Stimulated activated CD4-positive, alpha-beta T cell treated with anti-CD3 and anti-CD28 coated beads, Interleukin-4, amount 100 ng/mL, for 1 hour (primary cell): ENCODE data around the gene RFX3.
A peak's percentile ranks its signal among the peaks of the same experiment; 100 is the strongest.

Experiments used
- DNase-seq: peaks from one replicate; pipeline ENCODE4 v3.0.0-alpha.2; 2020

RFX3 gene

GRCh38 chr9:3268223-3268622, 257.6 kb downstream of the RFX3 start:
- DNase-seq = no peak

- no peak for DNase-seq
These were observed 262.1 kb downstream of the RFX3 start for GRCh38 chr9:3263698-3264097.

- no peak for DNase-seq
These were observed 262.8 kb downstream of the RFX3 start for GRCh38 chr9:3262826-3263529.

GRCh38 chr9:3261484-3261883, 264.3 kb downstream of the RFX3 start:
- no peak for DNase-seq

DNA sequence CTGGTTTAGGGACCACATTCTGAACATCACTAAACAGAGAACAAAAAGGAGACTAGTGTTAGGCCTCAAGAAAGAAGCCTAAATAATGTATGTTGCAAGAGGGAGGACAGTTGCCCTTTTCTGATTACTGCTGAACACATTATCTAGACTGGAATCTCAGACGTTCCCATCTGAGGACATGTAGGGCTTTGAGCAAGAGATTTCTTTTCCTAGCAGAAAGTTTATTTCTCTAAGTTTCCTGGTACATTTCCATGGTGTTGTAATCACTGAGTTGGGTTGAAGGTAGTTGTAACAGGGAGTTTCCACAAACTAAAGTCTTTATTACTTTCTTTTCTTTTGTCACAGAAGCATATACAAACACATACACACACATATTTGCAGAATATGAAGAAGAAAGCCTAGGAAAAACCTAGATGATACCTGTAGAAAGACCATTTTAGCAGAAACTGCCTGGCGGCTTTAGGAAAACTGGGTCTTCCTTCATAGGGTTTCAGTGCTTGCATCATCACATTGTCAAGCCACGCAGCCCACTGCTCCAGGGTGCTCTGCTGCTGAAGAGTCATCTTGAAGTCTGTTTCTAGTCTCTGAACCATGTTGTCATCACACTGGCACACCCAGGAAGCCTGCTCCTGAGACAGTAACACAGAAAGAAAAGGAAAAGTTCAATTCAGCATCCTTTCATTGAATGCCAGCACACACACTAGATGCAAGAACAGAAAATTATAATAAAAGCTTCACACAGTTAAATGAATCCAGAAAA, 269.1 kb downstream of the RFX3 start:
- no peak for DNase-seq

GRCh38 chr9:3251309-3251708, 274.5 kb downstream of the RFX3 start:
- no peak for DNase-seq

DNA sequence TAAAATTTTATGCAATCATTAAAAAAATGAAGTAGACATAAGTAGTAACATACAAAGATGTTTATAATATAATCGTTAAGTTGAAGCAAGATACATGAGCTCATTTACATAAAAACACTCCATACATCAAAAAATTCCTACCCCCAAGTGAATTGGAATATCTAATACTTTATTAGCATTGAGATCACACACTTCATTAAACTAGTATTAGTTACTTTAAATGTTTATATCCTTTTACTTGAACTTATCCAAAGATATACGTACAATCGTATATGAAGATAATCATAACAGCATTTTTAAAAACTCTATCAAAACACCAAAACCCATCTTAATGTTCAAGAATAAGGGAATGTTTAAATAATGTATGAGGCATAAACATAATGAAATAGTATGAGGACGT, 275.1 kb downstream of the RFX3 start:
- no peak for DNase-seq

DNA sequence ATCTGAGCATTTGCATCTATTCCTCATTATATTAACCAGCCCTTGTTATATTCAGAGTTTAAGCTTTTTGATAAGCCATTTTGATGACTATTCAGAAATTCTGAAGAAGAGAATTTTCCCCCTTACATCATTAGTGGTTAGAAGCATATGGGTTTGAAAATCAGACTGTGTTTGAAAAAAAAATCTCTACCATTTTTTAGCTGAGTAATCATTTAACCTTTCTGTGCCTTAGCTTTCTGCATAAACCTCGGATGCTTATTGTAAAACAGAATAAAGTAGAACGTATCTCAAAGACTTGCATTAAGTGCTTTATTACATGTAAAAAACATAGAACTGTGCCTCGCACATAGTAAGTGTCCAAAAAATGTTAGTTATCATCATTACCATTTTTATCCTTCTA, 278.6 kb downstream of the RFX3 start:
- DNase-seq = no peak

- DNase-seq = no peak
These were observed 279.6 kb downstream of the RFX3 start for GRCh38 chr9:3246241-3246640.

GRCh38 chr9:3244963-3245653, 280.7 kb downstream of the RFX3 start:
- no peak for DNase-seq

DNA sequence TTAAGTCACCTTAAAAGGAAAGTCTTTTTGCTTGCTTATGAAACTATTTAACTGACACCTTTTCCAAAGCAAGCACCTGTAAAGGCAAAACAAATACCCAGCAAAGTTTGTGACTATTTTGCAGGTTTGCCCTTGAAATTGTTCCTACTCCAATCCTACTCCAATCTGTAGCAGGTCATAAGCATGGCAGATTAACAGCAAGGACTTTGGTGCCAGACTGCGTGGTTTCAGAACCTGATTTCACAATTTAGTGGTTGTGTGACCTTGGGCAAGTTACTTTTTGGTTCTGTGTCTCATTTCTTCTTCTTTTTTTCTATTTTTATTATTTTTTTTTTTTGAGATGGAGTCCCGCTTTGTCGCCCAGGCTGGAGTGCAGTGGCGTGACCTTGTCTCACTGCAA, 282.1 kb downstream of the RFX3 start:
- no peak for DNase-seq

GRCh38 chr9:3241290-3241689, 284.5 kb downstream of the RFX3 start:
- DNase-seq = no peak

DNA sequence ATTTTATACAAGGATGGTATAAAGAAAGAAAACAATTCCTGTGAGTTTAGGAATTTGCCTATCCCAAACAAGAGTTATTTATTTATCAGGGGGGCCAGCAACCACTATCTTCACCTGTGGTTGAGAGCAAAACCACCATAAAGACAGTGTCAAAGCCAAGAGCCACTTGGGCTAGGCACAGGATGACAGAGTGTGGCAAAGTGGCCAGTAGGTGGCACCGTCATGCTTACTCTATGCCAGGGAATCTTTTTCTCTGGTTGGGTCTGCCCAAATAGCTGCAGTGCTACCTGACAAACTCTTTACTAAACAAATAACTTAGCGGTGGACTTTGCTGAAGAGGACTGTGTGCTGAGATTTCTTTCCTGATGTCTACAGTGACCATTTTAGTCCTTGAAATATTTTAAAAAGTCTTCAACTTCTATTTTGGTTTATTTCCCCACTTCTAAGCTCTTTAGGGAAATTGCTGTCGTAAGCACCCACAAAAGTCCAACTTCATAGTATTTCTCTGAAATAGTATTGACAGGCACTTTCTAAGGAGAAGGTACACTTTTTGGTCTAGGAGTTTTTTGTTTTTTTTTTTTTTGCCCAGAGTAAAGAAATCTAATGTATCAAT, 285.0 kb downstream of the RFX3 start:
- DNase-seq = peak; percentile 71

DNA sequence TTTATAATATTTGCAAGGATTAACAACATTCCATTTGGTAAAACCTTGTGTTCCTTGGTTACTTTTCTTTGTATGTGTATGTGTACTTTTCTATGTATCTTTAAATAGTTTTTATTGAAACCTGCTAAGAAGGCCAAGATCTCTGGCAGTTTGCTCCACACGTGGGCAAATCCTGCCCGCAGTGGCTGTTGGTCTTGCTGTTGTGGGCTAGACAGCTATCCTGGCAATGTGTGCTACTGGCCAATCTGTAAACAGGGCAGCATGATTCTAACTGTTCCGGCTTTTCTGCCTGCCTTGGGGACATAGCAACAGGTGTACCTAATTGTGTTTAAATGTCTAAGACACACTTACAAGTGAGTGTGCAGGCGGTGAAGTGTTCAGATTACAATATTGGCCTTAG, 286.6 kb downstream of the RFX3 start:
- no peak for DNase-seq

- no peak for DNase-seq
These were observed 287.6 kb downstream of the RFX3 start for GRCh38 chr9:3238236-3238635.

DNA sequence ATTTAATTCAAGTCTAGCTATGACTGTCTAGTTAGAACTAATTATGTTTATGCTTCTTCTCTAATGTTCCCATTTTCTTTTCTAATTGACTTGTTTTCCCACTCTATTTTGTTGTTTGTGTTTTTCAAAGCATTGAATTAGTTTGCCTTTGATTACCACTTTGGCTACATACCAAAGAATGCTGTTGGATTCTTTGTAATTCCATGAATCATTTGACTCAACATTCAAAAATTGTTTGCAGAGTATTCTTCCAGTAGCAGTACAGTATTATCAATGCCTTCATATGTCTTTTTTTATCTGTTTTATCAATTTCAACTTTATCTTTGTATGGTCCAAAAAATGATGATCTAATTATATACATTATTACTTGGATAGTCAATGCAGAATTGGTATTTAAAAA, 288.7 kb downstream of the RFX3 start:
- no peak for DNase-seq

- DNase-seq = no peak
These were observed 290.3 kb downstream of the RFX3 start for GRCh38 chr9:3235497-3235896.

- DNase-seq = no peak
These were observed 300.9 kb downstream of the RFX3 start for GRCh38 chr9:3224931-3225330.

GRCh38 chr9:3215658-3216057, 310.1 kb downstream of the RFX3 start:
- no peak for DNase-seq

- DNase-seq = no peak
These were observed 311.1 kb downstream of the RFX3 start for GRCh38 chr9:3214741-3215140.

DNA sequence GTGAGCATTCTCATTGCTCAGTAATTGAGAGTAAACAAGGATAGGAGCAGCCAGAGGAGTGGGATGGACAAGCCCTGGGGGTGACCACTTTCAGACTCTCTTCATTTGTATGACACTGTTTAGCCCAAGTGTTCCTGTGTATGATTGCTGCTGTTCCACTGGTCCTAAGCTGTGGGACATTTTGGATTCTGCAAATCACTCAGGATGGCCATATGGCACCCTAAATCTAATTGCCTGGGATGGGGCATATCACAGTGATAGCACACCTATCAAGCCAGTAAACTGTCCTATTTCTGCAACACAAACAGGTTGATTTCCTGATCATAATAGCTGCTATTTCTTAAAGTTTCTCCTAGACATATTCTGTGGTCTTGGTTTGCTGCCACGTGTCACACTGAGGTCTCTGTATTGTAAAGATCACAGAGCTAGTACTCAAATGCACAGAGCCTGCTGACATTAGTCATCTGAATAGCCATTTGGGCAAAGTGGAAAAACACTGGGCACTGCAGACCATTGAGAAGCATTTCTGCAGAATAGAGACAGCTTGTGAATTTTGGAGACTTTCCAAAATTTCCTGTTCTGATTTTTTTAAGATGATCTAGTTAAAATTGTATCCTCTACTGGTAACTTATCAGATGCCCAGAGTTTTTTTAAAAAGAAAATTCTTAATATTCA, 320.2 kb downstream of the RFX3 start:
- DNase-seq = no peak

GRCh38 chr9:3200331-3200774, 325.4 kb downstream of the RFX3 start:
- DNase-seq = no peak

DNA sequence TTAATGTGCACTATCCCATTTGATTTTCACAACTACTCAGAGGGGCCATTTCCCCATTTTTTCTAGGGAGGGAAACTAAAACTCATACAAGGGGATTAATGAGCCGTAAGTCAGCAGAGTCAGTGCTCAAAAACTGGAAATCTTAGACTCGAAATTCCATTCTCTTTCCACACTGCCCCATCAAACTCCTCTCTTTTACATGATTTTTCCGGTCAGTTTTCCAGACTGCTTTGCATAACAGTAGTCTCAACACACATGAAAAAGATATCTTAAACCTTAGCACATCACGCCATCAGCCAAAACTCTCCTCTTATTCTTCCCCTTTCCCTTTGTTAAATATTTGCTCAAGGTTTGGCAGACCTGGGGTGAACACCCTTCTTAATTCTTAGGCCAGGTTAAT, 332.0 kb downstream of the RFX3 start:
- DNase-seq = no peak
